ENCODE measurements around the gene ITPRID1.

GRCh38 chr7:31669461-31669860 is 155.6 kb downstream of the ITPRID1 start:
- TF ChIP-seq SUZ12 (IDR thresholded peaks at IDR 0.05; ENCODE audit: extremely low read depth, insufficient read depth, insufficient read length): no peak
- TF ChIP-seq YY1 (IDR thresholded peaks at IDR 0.05; ENCODE audit: insufficient read depth, insufficient read length): no peak

Measured in NT2/D1 (cell line).